C4-2B (cell line): ENCODE data around the gene TLDC2.
"Not testable (repeated sequence)": the region's sequence is repeated elsewhere in the genome, so short reads cannot be mapped to it uniquely, and the experiment has no call there.

Experiments
- H3K27ac ChIP-seq: fragments of 450-650 bp; 2 replicates; pipeline ENCODE4 v1.5.1; 2017
- CTCF ChIP-seq: fragments of 450-650 bp; conservative IDR thresholded peaks from 2 replicates; pipeline ENCODE4 v1.5.1; 2017; ENCODE audit warnings: mild to moderate bottlenecking
- ZFX ChIP-seq: fragments of 450-650 bp; IDR thresholded peaks from 2 replicates; pipeline ENCODE4 v1.6.1; 2017

Gene TLDC2

GRCh38 chr20:36936341-36936740 lies 60.4 kb downstream of the TLDC2 start:
- H3K27ac ChIP-seq: no peak overlapping the region
- TF ChIP-seq CTCF (no peak), ZFX (no peak)

GRCh38 chr20:36936761-36937401 lies 60.9 kb downstream of the TLDC2 start:
- H3K27ac ChIP-seq: not testable (repeated sequence)

GRCh38 chr20:36937402-36937770 lies 61.4 kb downstream of the TLDC2 start:
- no peak overlapping the region for H3K27ac ChIP-seq
- TF ChIP-seq CTCF (no peak), ZFX (no peak)

GRCh38 chr20:36941401-36941835 lies 65.5 kb downstream of the TLDC2 start:
- H3K27ac ChIP-seq: no peak overlapping the region
- no peak for TF ChIP-seq CTCF
- no peak for TF ChIP-seq ZFX
